RWPE2 (cell line): ENCODE results near the gene GGA3.

Experiments
- ATAC-seq: fragments of 200-7000 bp; cut with Tn5 transposase; 3 replicates; pipeline ENCODE4 v1.9.1; 2021; ENCODE audit warnings: low read depth
- DNase-seq: peaks from one replicate; pipeline ENCODE4 v3.0.0-alpha.2; 2020; ENCODE audit warnings: low spot score
- H3K27ac ChIP-seq: fragments of 450-650 bp; 2 replicates; pipeline ENCODE4 v1.5.1; 2017; ENCODE audit warnings: mild to moderate bottlenecking; ENCODE audit not compliant: poor library complexity, severe bottlenecking
- H3K27me3 ChIP-seq: fragments of 250-450 bp; sonication (Bioruptor Pico); 2 replicates; pipeline ENCODE4 v1.5.1; 2021; ENCODE audit warnings: mild to moderate bottlenecking, moderate library complexity; ENCODE audit not compliant: insufficient read depth, poor library complexity, severe bottlenecking
- H3K36me3 ChIP-seq: fragments of 250-450 bp; sonication (Bioruptor Pico); 2 replicates; pipeline ENCODE4 v1.5.1; 2020; ENCODE audit warnings: low read depth, mild to moderate bottlenecking, moderate library complexity
- H3K4me1 ChIP-seq: fragments of 250-450 bp; sonication (Bioruptor Pico); 2 replicates; pipeline ENCODE4 v1.5.1; 2021; ENCODE audit warnings: mild to moderate bottlenecking, moderate library complexity; ENCODE audit not compliant: insufficient read depth, poor library complexity, severe bottlenecking
- H3K4me3 ChIP-seq: fragments of 250-450 bp; sonication (Bioruptor Pico); 2 replicates; pipeline ENCODE4 v1.5.1; 2021; ENCODE audit warnings: mild to moderate bottlenecking, moderate library complexity; ENCODE audit not compliant: severe bottlenecking
- H3K9me3 ChIP-seq: fragments of 250-450 bp; sonication (Bioruptor Pico); 2 replicates; pipeline ENCODE4 v1.5.1; 2021; ENCODE audit warnings: mild to moderate bottlenecking, moderate library complexity; ENCODE audit not compliant: severe bottlenecking
- CTCF ChIP-seq: fragments of 450-650 bp; IDR thresholded peaks from one replicate; pipeline ENCODE4 v1.5.1; 2017; ENCODE audit warnings: mild to moderate bottlenecking, moderate library complexity; ENCODE audit not compliant: poor library complexity, severe bottlenecking

GGA3 gene

GRCh38 chr17:75244133-75244866, 17.1 kb downstream of the GGA3 start:
- H3K27me3 ChIP-seq, result no peaks in the 10 kb centered on the region
- H3K27ac ChIP-seq, result no peak overlapping the region

GRCh38 chr17:75242461-75243042, 18.9 kb downstream of the GGA3 start:
- Histone ChIP-seq H3K36me3 (peaks cover 92% of the 10 kb centered on the region), H3K27ac (no peak overlapping the region), H3K4me1 (no peaks in the 10 kb centered on the region), H3K4me3 (no peak overlapping the region), H3K9me3 (no peaks in the 10 kb centered on the region), H3K27me3 (no peaks in the 10 kb centered on the region)
- ATAC-seq (no peak), DNase-seq (no peak)
- TF ChIP-seq CTCF, result no peak

More at GRCh38 chr17:75244133-75244866, 17.1 kb downstream of the GGA3 start:
- ATAC-seq (no peak), DNase-seq (no peak)
- no peak for TF ChIP-seq CTCF
- Histone ChIP-seq H3K9me3 (no peaks in the 10 kb centered on the region), H3K4me3 (no peak overlapping the region), H3K36me3 (peaks cover 81% of the 10 kb centered on the region), H3K4me1 (no peaks in the 10 kb centered on the region)

GRCh38 chr17:75241996-75242460, 19.4 kb downstream of the GGA3 start:
- H3K4me1 ChIP-seq, result no peaks in the 10 kb centered on the region
- H3K4me3 ChIP-seq, result no peak overlapping the region
- no peak for TF ChIP-seq CTCF
- ATAC-seq, result no peak
- DNase-seq, result no peak
- H3K9me3 ChIP-seq, result no peaks in the 10 kb centered on the region
- no peaks in the 10 kb centered on the region for H3K27me3 ChIP-seq
- no peak overlapping the region for H3K27ac ChIP-seq
- H3K36me3 ChIP-seq, result peaks cover 92% of the 10 kb centered on the region

- Histone ChIP-seq H3K4me1 (no peaks in the 10 kb centered on the region), H3K4me3 (no peak overlapping the region), H3K27me3 (no peaks in the 10 kb centered on the region), H3K27ac (no peak overlapping the region), H3K36me3 (peaks cover 90% of the 10 kb centered on the region), H3K9me3 (no peaks in the 10 kb centered on the region)
- DNase-seq (no peak), ATAC-seq (no peak)
- no peak for TF ChIP-seq CTCF
Measured at GRCh38 chr17:75241502-75241901, 19.9 kb downstream of the GGA3 start.

GRCh38 chr17:75241143-75241430, 20.3 kb downstream of the GGA3 start:
- Histone ChIP-seq H3K9me3 (no peaks in the 10 kb centered on the region), H3K4me3 (no peak overlapping the region), H3K36me3 (peaks cover 90% of the 10 kb centered on the region), H3K27ac (no peak overlapping the region), H3K27me3 (no peaks in the 10 kb centered on the region), H3K4me1 (no peaks in the 10 kb centered on the region)
- ATAC-seq, result no peak
- no peak for DNase-seq
- TF ChIP-seq CTCF, result no peak
